HEK293 (cell line): ENCODE results near the gene CIROP.

Source experiments
- BCL11B ChIP-seq: fragments of 450-650 bp; formaldehyde crosslinking; IDR thresholded peaks from 2 replicates; pipeline ENCODE4 v1.5.1; 2016; ENCODE audit warnings: low read depth, missing biosample characterization, missing genetic modification characterization
- FEZF1 ChIP-seq: fragments of 450-650 bp; formaldehyde crosslinking; IDR thresholded peaks from 2 replicates; pipeline ENCODE4 v1.5.1; 2016; ENCODE audit warnings: missing biosample characterization, missing genetic modification characterization
- MYNN ChIP-seq: fragments of 450-650 bp; formaldehyde crosslinking; IDR thresholded peaks from 2 replicates; pipeline ENCODE4 v1.5.1; 2016; ENCODE audit warnings: missing biosample characterization, missing genetic modification characterization, borderline replicate concordance
- PRDM1 ChIP-seq: fragments of 450-650 bp; formaldehyde crosslinking; IDR thresholded peaks from 2 replicates; pipeline ENCODE4; 2016; ENCODE audit warnings: missing biosample characterization, missing genetic modification characterization
- SALL2 ChIP-seq: fragments of 450-650 bp; formaldehyde crosslinking; IDR thresholded peaks from 2 replicates; pipeline ENCODE4 v1.5.0; 2017; ENCODE audit warnings: missing biosample characterization, mild to moderate bottlenecking, missing genetic modification characterization, borderline replicate concordance
- SCRT1 ChIP-seq: fragments of 450-650 bp; formaldehyde crosslinking; IDR thresholded peaks from 2 replicates; pipeline ENCODE4 v1.5.1; 2016; ENCODE audit warnings: missing biosample characterization, missing genetic modification characterization, borderline replicate concordance
- WT1 ChIP-seq: fragments of 450-650 bp; formaldehyde crosslinking; IDR thresholded peaks from 2 replicates; pipeline ENCODE4 v1.5.1; 2016; ENCODE audit warnings: missing biosample characterization, missing genetic modification characterization
- ZBTB20 ChIP-seq: fragments of 450-650 bp; formaldehyde crosslinking; IDR thresholded peaks from 2 replicates; pipeline ENCODE4 v1.5.1; 2016; ENCODE audit warnings: missing biosample characterization, missing genetic modification characterization
- ZBTB48 ChIP-seq: fragments of 450-650 bp; formaldehyde crosslinking; IDR thresholded peaks from 2 replicates; pipeline ENCODE4 v1.5.1; 2016; ENCODE audit warnings: missing biosample characterization, missing genetic modification characterization
- ZBTB7A ChIP-seq: fragments of 450-650 bp; formaldehyde crosslinking; IDR thresholded peaks from 2 replicates; pipeline ENCODE4 v1.5.1; 2016; ENCODE audit warnings: low read depth, missing biosample characterization, missing genetic modification characterization
- ZNF112 ChIP-seq: fragments of 450-650 bp; formaldehyde crosslinking; IDR thresholded peaks from 2 replicates; pipeline ENCODE4 v1.5.0; 2017; ENCODE audit warnings: missing biosample characterization, missing genetic modification characterization
- ZNF132 ChIP-seq: fragments of 450-650 bp; formaldehyde crosslinking; IDR thresholded peaks from 2 replicates; pipeline ENCODE4 v1.5.1; 2017; ENCODE audit warnings: missing biosample characterization, missing genetic modification characterization, borderline replicate concordance
- ZNF184 ChIP-seq: fragments of 450-650 bp; IDR thresholded peaks from 2 replicates; pipeline ENCODE4 v1.5.1; 2018; ENCODE audit warnings: missing biosample characterization, mild to moderate bottlenecking, missing genetic modification characterization
- ZNF202 ChIP-seq: fragments of 450-650 bp; formaldehyde crosslinking; IDR thresholded peaks from 2 replicates; pipeline ENCODE4 v1.5.1; 2016; ENCODE audit warnings: missing biosample characterization, missing genetic modification characterization, borderline replicate concordance
- ZNF221 ChIP-seq: fragments of 450-650 bp; formaldehyde crosslinking; IDR thresholded peaks from 2 replicates; pipeline ENCODE4 v1.5.1; 2017; ENCODE audit warnings: missing biosample characterization, missing genetic modification characterization, borderline replicate concordance
- ZNF239 ChIP-seq: fragments of 450-650 bp; formaldehyde crosslinking; IDR thresholded peaks from 2 replicates; pipeline ENCODE4 v1.5.1; 2016; ENCODE audit warnings: missing biosample characterization, missing genetic modification characterization
- ZNF350 ChIP-seq: fragments of 450-650 bp; formaldehyde crosslinking; IDR thresholded peaks from 2 replicates; pipeline ENCODE4 v1.5.0; 2017; ENCODE audit warnings: missing biosample characterization, mild to moderate bottlenecking, missing genetic modification characterization
- ZNF37A ChIP-seq: fragments of 450-650 bp; IDR thresholded peaks from 2 replicates; pipeline ENCODE4 v1.5.1; 2018; ENCODE audit warnings: missing biosample characterization, missing genetic modification characterization
- ZNF404 ChIP-seq: fragments of 450-650 bp; formaldehyde crosslinking; IDR thresholded peaks from 2 replicates; pipeline ENCODE4 v1.5.1; 2017; ENCODE audit warnings: missing biosample characterization, missing genetic modification characterization
- ZNF549 ChIP-seq: fragments of 450-650 bp; IDR thresholded peaks from 2 replicates; pipeline ENCODE4 v1.5.1; 2018; ENCODE audit warnings: missing biosample characterization, missing genetic modification characterization, mild to moderate bottlenecking, inconsistent platforms, moderate library complexity
- ZNF558 ChIP-seq: fragments of 450-650 bp; formaldehyde crosslinking; IDR thresholded peaks from 2 replicates; pipeline ENCODE4 v1.5.1; 2016; ENCODE audit warnings: missing biosample characterization, missing genetic modification characterization
- ZNF561 ChIP-seq: fragments of 450-650 bp; IDR thresholded peaks from 2 replicates; pipeline ENCODE4 v1.5.1; 2018; ENCODE audit warnings: missing biosample characterization, missing genetic modification characterization, borderline replicate concordance
- ZNF596 ChIP-seq: fragments of 450-650 bp; IDR thresholded peaks from 2 replicates; pipeline ENCODE4 v1.5.0; 2018; ENCODE audit warnings: missing biosample characterization, mild to moderate bottlenecking, missing genetic modification characterization, moderate library complexity
- ZNF629 ChIP-seq: fragments of 450-650 bp; formaldehyde crosslinking; IDR thresholded peaks from 2 replicates; pipeline ENCODE4 v1.5.1; 2017; ENCODE audit warnings: missing biosample characterization, missing genetic modification characterization
- ZNF768 ChIP-seq: fragments of 450-650 bp; formaldehyde crosslinking; IDR thresholded peaks from 2 replicates; pipeline ENCODE4 v1.5.1; 2018; ENCODE audit warnings: missing biosample characterization, mild to moderate bottlenecking, missing genetic modification characterization
- ZNF776 ChIP-seq: fragments of 450-650 bp; formaldehyde crosslinking; IDR thresholded peaks from 2 replicates; pipeline ENCODE4 v1.5.0; 2017; ENCODE audit warnings: missing biosample characterization, missing genetic modification characterization, borderline replicate concordance
- ZNF837 ChIP-seq: fragments of 450-650 bp; formaldehyde crosslinking; IDR thresholded peaks from 2 replicates; pipeline ENCODE4 v1.5.1; 2016; ENCODE audit warnings: missing biosample characterization, missing genetic modification characterization
- TF ChIP-seq, protein P1 (sequence below): fragments of 450-650 bp; formaldehyde crosslinking; IDR thresholded peaks from 2 replicates; pipeline ENCODE4 v1.5.1; 2017; ENCODE audit warnings: missing biosample characterization, missing genetic modification characterization
- TF ChIP-seq, protein P2 (sequence below): fragments of 450-650 bp; formaldehyde crosslinking; IDR thresholded peaks from 2 replicates; pipeline ENCODE4 v1.5.1; 2016; ENCODE audit warnings: missing biosample characterization, missing genetic modification characterization
- TF ChIP-seq, protein P3 (sequence below): fragments of 450-650 bp; formaldehyde crosslinking; IDR thresholded peaks from 2 replicates; pipeline ENCODE4 v1.5.1; 2016; ENCODE audit warnings: missing biosample characterization, missing genetic modification characterization, low read depth
- TF ChIP-seq, protein P4 (sequence below): IDR thresholded peaks from 2 replicates; pipeline ENCODE4 v1.6.1; 2011; ENCODE audit warnings: mild to moderate bottlenecking, low read depth, low read length, borderline replicate concordance

The CIROP gene

DNA sequence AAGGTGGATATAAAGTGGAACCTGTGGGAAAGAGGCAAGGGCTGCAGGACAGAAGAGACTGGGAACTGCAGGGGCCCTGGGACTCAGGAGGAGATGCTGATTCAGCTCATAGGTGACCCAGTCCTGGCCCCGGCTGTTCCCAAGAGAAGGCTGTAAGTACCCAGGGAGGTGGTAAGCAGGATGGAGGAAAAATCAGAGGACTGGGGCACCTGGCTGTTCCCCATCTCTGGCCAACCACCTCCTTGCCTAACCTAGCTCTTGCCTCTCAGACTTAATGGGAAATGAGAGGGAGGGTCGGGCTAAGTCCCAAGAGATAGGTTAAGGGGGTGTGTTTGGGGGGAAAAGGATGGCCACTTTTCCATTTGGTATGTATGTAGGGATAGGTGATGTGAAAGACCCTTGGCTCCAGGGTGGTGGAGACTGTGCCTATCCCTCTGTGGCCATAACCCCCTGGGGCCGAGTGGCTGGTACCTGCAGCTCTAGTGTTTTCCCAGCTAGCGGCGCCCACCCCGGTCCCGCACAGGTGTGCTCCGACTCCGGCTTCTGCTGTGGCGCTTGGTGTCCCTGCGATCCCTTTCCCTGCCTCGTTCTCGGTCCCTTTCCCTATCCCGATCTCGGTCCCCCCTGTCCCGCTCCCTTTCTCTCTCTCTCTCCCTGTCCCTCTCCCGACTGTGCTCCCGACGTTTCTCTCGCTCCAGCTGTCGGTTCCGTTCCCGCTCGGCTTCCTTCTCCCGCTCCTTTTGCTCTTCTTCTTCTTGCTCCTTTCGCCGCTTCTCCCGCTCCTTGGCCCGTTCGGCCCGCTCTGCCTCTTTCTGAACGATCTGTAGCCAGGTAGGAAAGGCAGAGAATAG, 45.9 kb downstream of the CIROP start (continued):
- TF ChIP-seq, protein P1, sequence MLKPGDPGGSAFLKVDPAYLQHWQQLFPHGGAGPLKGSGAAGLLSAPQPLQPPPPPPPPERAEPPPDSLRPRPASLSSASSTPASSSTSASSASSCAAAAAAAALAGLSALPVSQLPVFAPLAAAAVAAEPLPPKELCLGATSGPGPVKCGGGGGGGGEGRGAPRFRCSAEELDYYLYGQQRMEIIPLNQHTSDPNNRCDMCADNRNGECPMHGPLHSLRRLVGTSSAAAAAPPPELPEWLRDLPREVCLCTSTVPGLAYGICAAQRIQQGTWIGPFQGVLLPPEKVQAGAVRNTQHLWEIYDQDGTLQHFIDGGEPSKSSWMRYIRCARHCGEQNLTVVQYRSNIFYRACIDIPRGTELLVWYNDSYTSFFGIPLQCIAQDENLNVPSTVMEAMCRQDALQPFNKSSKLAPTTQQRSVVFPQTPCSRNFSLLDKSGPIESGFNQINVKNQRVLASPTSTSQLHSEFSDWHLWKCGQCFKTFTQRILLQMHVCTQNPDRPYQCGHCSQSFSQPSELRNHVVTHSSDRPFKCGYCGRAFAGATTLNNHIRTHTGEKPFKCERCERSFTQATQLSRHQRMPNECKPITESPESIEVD (tag by site-specific recombination), result no peak
- TF ChIP-seq ZBTB48 (tag by site-specific recombination) (peak; percentile 50; the same call in 1 of the 2 replicates), ZNF629 (tag by site-specific recombination) (no peak), ZNF202 (tag by site-specific recombination) (peak; percentile 80), ZNF132 (no peak), ZNF596 (tag by site-specific recombination) (peak; percentile 81), MYNN (tag by site-specific recombination) (no peak), ZNF184 (tag by site-specific recombination) (no peak), ZNF549 (no peak), ZNF561 (tag by site-specific recombination) (no peak), ZNF768 (tag by site-specific recombination) (no peak), ZNF776 (no peak), ZNF350 (tag by site-specific recombination) (no peak), ZBTB7A (tag by site-specific recombination) (0 out of 2 replicates have a peak, but pooled peaks have one; percentile 21), ZNF239 (tag by site-specific recombination) (no peak), ZNF837 (tag by site-specific recombination) (no peak), ZNF221 (tag by site-specific recombination) (no peak), FEZF1 (no peak), WT1 (no peak), ZNF404 (tag by site-specific recombination) (no peak), ZNF112 (tag by site-specific recombination) (no peak), ZBTB20 (tag by site-specific recombination) (peak; percentile 55), BCL11B (tag by site-specific recombination) (no peak), ZNF37A (no peak), PRDM1 (tag by site-specific recombination) (peak; percentile 60), SCRT1 (tag by site-specific recombination) (no peak), SALL2 (tag by site-specific recombination) (no peak), ZNF558 (tag by site-specific recombination) (no peak)
- TF ChIP-seq, protein P2, sequence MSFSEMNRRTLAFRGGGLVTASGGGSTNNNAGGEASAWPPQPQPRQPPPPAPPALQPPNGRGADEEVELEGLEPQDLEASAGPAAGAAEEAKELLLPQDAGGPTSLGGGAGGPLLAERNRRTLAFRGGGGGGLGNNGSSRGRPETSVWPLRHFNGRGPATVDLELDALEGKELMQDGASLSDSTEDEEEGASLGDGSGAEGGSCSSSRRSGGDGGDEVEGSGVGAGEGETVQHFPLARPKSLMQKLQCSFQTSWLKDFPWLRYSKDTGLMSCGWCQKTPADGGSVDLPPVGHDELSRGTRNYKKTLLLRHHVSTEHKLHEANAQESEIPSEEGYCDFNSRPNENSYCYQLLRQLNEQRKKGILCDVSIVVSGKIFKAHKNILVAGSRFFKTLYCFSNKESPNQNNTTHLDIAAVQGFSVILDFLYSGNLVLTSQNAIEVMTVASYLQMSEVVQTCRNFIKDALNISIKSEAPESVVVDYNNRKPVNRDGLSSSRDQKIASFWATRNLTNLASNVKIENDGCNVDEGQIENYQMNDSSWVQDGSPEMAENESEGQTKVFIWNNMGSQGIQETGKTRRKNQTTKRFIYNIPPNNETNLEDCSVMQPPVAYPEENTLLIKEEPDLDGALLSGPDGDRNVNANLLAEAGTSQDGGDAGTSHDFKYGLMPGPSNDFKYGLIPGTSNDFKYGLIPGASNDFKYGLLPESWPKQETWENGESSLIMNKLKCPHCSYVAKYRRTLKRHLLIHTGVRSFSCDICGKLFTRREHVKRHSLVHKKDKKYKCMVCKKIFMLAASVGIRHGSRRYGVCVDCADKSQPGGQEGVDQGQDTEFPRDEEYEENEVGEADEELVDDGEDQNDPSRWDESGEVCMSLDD (tag by site-specific recombination), result no peak
- TF ChIP-seq, protein P3, sequence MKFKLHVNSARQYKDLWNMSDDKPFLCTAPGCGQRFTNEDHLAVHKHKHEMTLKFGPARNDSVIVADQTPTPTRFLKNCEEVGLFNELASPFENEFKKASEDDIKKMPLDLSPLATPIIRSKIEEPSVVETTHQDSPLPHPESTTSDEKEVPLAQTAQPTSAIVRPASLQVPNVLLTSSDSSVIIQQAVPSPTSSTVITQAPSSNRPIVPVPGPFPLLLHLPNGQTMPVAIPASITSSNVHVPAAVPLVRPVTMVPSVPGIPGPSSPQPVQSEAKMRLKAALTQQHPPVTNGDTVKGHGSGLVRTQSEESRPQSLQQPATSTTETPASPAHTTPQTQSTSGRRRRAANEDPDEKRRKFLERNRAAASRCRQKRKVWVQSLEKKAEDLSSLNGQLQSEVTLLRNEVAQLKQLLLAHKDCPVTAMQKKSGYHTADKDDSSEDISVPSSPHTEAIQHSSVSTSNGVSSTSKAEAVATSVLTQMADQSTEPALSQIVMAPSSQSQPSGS (tag by site-specific recombination), result no peak
- TF ChIP-seq, protein P4, sequence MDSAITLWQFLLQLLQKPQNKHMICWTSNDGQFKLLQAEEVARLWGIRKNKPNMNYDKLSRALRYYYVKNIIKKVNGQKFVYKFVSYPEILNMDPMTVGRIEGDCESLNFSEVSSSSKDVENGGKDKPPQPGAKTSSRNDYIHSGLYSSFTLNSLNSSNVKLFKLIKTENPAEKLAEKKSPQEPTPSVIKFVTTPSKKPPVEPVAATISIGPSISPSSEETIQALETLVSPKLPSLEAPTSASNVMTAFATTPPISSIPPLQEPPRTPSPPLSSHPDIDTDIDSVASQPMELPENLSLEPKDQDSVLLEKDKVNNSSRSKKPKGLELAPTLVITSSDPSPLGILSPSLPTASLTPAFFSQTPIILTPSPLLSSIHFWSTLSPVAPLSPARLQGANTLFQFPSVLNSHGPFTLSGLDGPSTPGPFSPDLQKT, result no peak
